Esophagus squamous epithelium (tissue), 5 donors: ENCODE data around the gene DERA. TPM values are rescaled to one million over a fixed set of nuclear protein-coding genes. Genes with fewer than 3 reads are reported as not detected.

Experiments
- DNase-seq: peaks from one replicate; lab custom pipeline; 2025; lab: John Stamatoyannopoulos, UW
- H3K27ac ChIP-seq, 4 donors: fragments of 200-600 bp; sonication (generic); one replicate each; pipeline ENCODE4 v1.5.1; 2016 to 2019; ENCODE audit warnings: mild to moderate bottlenecking in 1 of 4
- H3K27me3 ChIP-seq, 4 donors: fragments of 200-600 bp; sonication (generic); 1 replicate in 3 of 4; 2 replicates in 1 of 4; pipeline versions ENCODE4 v1.5.1 to v1.6.0; 2017 to 2021; ENCODE audit warnings: antibody characterized with exemption in 1 of 4
- H3K36me3 ChIP-seq, 3 donors: fragments of 200-600 bp; sonication (generic); one replicate each; pipeline ENCODE4 v1.5.1; 2016 to 2019
- H3K4me1 ChIP-seq, 3 donors: fragments of 200-600 bp; sonication (generic); one replicate each; pipeline ENCODE4 v1.5.1; 2017 to 2019
- H3K4me3 ChIP-seq, 4 donors: fragments of 200-600 bp; sonication (generic); 1 replicate in 3 of 4; 2 replicates in 1 of 4; pipeline ENCODE4 v1.5.1; 2016 to 2019; ENCODE audit warnings: mild to moderate bottlenecking in 2 of 4, moderate library complexity in 1 of 4
- H3K9me3 ChIP-seq, 3 donors: fragments of 200-600 bp; sonication (generic); one replicate each; pipeline ENCODE4 v1.5.1; 2016 to 2019
- CTCF ChIP-seq, 6 experiments: fragments of 450-650 bp in 4 of 6; fragments of 200-600 bp in 2 of 6; sonication (generic) in 2 of 6; IDR thresholded peaks; one replicate each; pipeline ENCODE4 v1.5.1; 2016 to 2019; ENCODE audit warnings: antibody characterized with exemption in 6 of 6, mild to moderate bottlenecking in 4 of 6, moderate library complexity in 4 of 6
- POLR2A ChIP-seq, 4 donors: fragments of 450-650 bp; IDR thresholded peaks; one replicate each; pipeline ENCODE4 v1.6.1; 2017; ENCODE audit warnings: antibody characterized with exemption in 4 of 4, mild to moderate bottlenecking in 4 of 4, moderate library complexity in 3 of 4
- WGBS, 2 donors: methylation state at CpG; one replicate each; pipeline ENCODE4 v1.1.5; 2018; 5-methylcytosine and 5-hydroxymethylcytosine counted together
- intact Hi-C: fragments of 100-400 bp; cut with DNase I; formaldehyde crosslinking; loops from one replicate; pipeline ENCODE4 v1.15.0; 2022
- total RNA-seq, 4 donors: library from RNA; depleted of rRNA; stranded (reverse); fragments of >200 nt; gene quantifications; one replicate each; pipeline ENCODE4 v1.1.0, GENCODE V29; 2016
- donor health status: DM: yes; HTN: yes; CAD: no.

DERA gene
- total RNA-seq, 4 donors from 2014 or later = 25.8 to 68.2 (median 41.7) TPM

GRCh38 chr12:15892645-15893259 lies 18.4 kb upstream of the DERA start:
- WGBS, 2 donors = 92 to 93% methylated on average over 5 of the region's 5 CpGs
- intact Hi-C loops = no loop called here
- DNase-seq = no peak
- Histone ChIP-seq H3K4me1 (peaks cover 0 to 12% (median 0%) of the 10 kb centered on the region in 3 donors), H3K27ac (no peak overlapping the region), H3K4me3 (no peak overlapping the region), H3K27me3 (no peaks in the 10 kb centered on the region), H3K9me3 (no peaks in the 10 kb centered on the region), H3K36me3 (peaks cover 0 to 80% (median 0%) of the 10 kb centered on the region in 3 donors)
- TF ChIP-seq CTCF (IDR thresholded peaks at IDR 0.05) (no peak), POLR2A (IDR thresholded peaks at IDR 0.05) (no peak)

DNA sequence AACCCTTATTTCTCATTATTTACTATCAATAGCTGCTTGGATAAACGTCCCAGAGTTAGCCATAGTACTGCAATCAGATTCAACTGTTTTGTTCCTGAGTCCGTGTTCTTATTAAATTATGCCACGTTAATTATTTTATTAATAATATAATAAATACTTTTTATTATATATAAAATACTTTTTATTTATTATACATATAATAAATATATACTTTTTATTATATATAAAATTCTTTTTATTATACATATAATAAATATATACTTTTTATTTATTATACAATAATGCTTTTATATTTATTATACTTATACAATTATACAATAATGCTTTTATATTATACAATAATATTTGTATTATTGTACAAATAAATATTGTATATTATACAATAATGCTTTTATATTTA lies 17.9 kb upstream of the DERA start:
- Histone ChIP-seq H3K36me3 (peaks cover 0 to 85% (median 0%) of the 10 kb centered on the region in 3 donors), H3K4me1 (peaks cover 0 to 9% (median 0%) of the 10 kb centered on the region in 3 donors), H3K27me3 (no peaks in the 10 kb centered on the region), H3K9me3 (no peaks in the 10 kb centered on the region), H3K4me3 (no peak overlapping the region), H3K27ac (no peak overlapping the region)
- intact Hi-C loops = no loop called here
- 78 to 84% methylated on average over 3 of the region's 3 CpGs for WGBS, 2 donors
- no peak for TF ChIP-seq CTCF (IDR thresholded peaks at IDR 0.05)
- no peak for TF ChIP-seq POLR2A (IDR thresholded peaks at IDR 0.05)
- no peak for DNase-seq

DNA sequence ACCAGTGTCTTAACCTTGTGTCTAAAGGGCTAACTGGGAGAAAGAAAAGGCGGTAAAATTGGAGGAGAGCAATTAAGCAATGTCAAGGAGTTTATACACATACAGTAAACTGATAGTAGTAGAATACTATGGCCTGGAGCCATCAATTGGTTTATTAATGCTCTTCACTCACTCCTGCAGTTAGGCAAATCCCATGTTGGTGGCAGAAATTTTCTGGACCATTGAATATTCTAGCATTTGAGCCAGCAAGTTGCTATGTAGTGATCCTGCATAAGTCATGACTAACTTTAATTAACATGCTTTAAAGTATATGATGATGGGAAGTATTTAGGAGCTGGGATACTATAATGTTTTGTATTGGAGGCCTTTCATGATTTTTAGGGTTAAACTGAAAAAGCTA lies 14.3 kb upstream of the DERA start:
- Histone ChIP-seq H3K36me3 (peaks cover 0 to 98% (median 9%) of the 10 kb centered on the region in 3 donors), H3K9me3 (no peaks in the 10 kb centered on the region), H3K4me3 (no peak overlapping the region), H3K27me3 (no peaks in the 10 kb centered on the region), H3K27ac (no peak overlapping the region), H3K4me1 (peaks cover 0 to 6% (median 0%) of the 10 kb centered on the region in 3 donors)
- intact Hi-C loops = no loop called here
- WGBS, 2 donors = 86 to 100% methylated on average over 1 of the region's 1 CpG
- no peak for DNase-seq
- TF ChIP-seq POLR2A (IDR thresholded peaks at IDR 0.05) (no peak), CTCF (IDR thresholded peaks at IDR 0.05) (no peak)

DNA sequence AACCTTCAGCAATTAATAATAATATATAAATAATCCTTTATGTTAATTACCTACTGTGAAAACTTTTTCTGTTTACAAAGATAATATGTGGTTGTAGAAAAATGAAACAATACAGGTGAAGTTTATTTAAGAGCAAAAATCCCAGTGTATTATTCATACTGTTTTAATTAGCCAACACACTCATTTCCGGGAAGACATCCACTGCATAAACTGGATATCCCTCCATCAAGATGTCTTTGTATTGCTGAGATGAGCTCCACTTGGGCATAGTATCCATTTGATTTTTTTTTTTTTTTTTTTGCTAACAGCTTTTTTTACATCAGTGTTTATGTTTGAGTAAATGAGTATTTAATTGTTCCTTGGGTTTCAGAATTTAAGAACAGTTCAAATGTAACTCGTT lies 13.7 kb upstream of the DERA start:
- 73 to 75% methylated on average over 2 of the region's 2 CpGs for WGBS, 2 donors
- no peak for TF ChIP-seq CTCF (IDR thresholded peaks at IDR 0.05)
- TF ChIP-seq POLR2A (IDR thresholded peaks at IDR 0.05) = no peak
- Histone ChIP-seq H3K27ac (no peak overlapping the region), H3K4me1 (peaks cover 0 to 6% (median 0%) of the 10 kb centered on the region in 3 donors), H3K36me3 (peaks cover 0 to 98% (median 9%) of the 10 kb centered on the region in 3 donors), H3K9me3 (no peaks in the 10 kb centered on the region), H3K4me3 (no peak overlapping the region), H3K27me3 (no peaks in the 10 kb centered on the region)
- DNase-seq = no peak
- intact Hi-C loops = no loop called here

- no peaks in the 10 kb centered on the region for H3K9me3 ChIP-seq
- DNase-seq = no peak
- H3K27me3 ChIP-seq = no peaks in the 10 kb centered on the region
- no peak overlapping the region for H3K27ac ChIP-seq
- no peak overlapping the region for H3K4me3 ChIP-seq
- intact Hi-C loops = no loop called here
- peaks cover 0 to 6% (median 0%) of the 10 kb centered on the region in 3 donors for H3K4me1 ChIP-seq
- H3K36me3 ChIP-seq = peaks cover 0 to 100% (median 9%) of the 10 kb centered on the region in 3 donors
- TF ChIP-seq POLR2A (IDR thresholded peaks at IDR 0.05) (no peak), CTCF (IDR thresholded peaks at IDR 0.05) (peak; percentile 31 to 70 (median 44))
Observed at GRCh38 chr12:15899282-15899870, 11.8 kb upstream of the DERA start.
